BLaER1 treated with 17β-estradiol and CSF1 and Interleukin-3, amounts not matched to agents 10 nM and 100 nM (cell line): ENCODE results near the gene CD2.
A peak's percentile ranks its signal among the peaks of the same experiment; 100 is the strongest.

Experiments
- H3K27ac ChIP-seq, 11 experiments: shearing (Covaris generic); formaldehyde crosslinking; 2 replicates each; pipeline ENCODE4 v1.8.1; 2022
- H3K27me3 ChIP-seq, 11 experiments: shearing (Covaris generic); formaldehyde crosslinking; 2 replicates each; pipeline ENCODE4 v1.8.1; 2022
- H3K36me3 ChIP-seq, 11 experiments: shearing (Covaris generic); formaldehyde crosslinking; 2 replicates each; pipeline ENCODE4 v1.8.1; 2022
- H3K4me1 ChIP-seq, 10 experiments: shearing (Covaris generic); formaldehyde crosslinking; 2 replicates each; pipeline ENCODE4 v1.8.1; 2022
- H3K4me2 ChIP-seq, 11 experiments: shearing (Covaris generic); formaldehyde crosslinking; 2 replicates each; pipeline ENCODE4 v1.8.1; 2022
- H3K4me3 ChIP-seq, 10 experiments: shearing (Covaris generic); formaldehyde crosslinking; 2 replicates each; pipeline ENCODE4 v1.8.1; 2022
- H3K9ac ChIP-seq, 11 experiments: shearing (Covaris generic); formaldehyde crosslinking; 2 replicates each; pipeline ENCODE4 v1.8.1; 2022
- H3K9me3 ChIP-seq, 11 experiments: shearing (Covaris generic); formaldehyde crosslinking; replicated peaks in 1 of 11; 2 replicates each; pipeline ENCODE4 v1.8.1; 2022
- H4K20me1 ChIP-seq, 11 experiments: shearing (Covaris generic); formaldehyde crosslinking; 2 replicates each; pipeline ENCODE4 v1.8.1; 2022
- Cebpa-rat ChIP-seq, 11 experiments: shearing (Covaris generic); IDR thresholded peaks; 2 replicates each; pipeline ENCODE4 v1.8.1; 2022

CD2 gene

GRCh38 chr1:116738673-116739370 lies 15.4 kb upstream of the CD2 start:
- H3K9me3 ChIP-seq, result peaks cover 26 to 36% (median 29%) of the 10 kb centered on the region in 11 experiments
- H3K9ac ChIP-seq, result peak overlapping the region in 1 of 11 experiments; percentile 2; a peak in 1 of 22 replicates
- H3K27me3 ChIP-seq, result no peaks in the 10 kb centered on the region
- no peak overlapping the region for H3K4me3 ChIP-seq
- peak overlapping the region in 5 of 11 experiments; percentile 7 to 31 (median 19); a peak in 2 of 22 replicates for H3K27ac ChIP-seq
- no peaks in the 10 kb centered on the region for H4K20me1 ChIP-seq
- peak overlapping the region; percentile 9 to 75 (median 40); a peak in 20 of 22 replicates for H3K4me2 ChIP-seq
- TF ChIP-seq Cebpa-rat (IDR thresholded peaks at IDR 0.05), result no peak
- peaks cover 23 to 44% (median 35%) of the 10 kb centered on the region in 10 experiments for H3K4me1 ChIP-seq
- H3K36me3 ChIP-seq, result peaks cover 0 to 9% (median 0%) of the 10 kb centered on the region in 11 experiments; a peak in 2 of 22 replicates

GRCh38 chr1:116739371-116740012 lies 14.7 kb upstream of the CD2 start:
- Histone ChIP-seq H3K27ac (peak overlapping the region in 1 of 11 experiments; percentile 53; a peak in 1 of 22 replicates), H3K9ac (no peak overlapping the region; a peak in 1 of 22 replicates), H3K4me2 (peak overlapping the region in 10 of 11 experiments; percentile 9 to 75 (median 50); a peak in 13 of 22 replicates), H3K27me3 (no peaks in the 10 kb centered on the region), H3K4me1 (peaks cover 23 to 44% (median 35%) of the 10 kb centered on the region in 10 experiments), H4K20me1 (no peaks in the 10 kb centered on the region), H3K9me3 (peaks cover 32 to 43% (median 36%) of the 10 kb centered on the region in 11 experiments), H3K36me3 (peaks cover 0 to 12% (median 0%) of the 10 kb centered on the region in 11 experiments; a peak in 2 of 22 replicates), H3K4me3 (no peak overlapping the region)
- no peak for TF ChIP-seq Cebpa-rat (IDR thresholded peaks at IDR 0.05)

- H3K9ac ChIP-seq, result 0 out of 22 replicates have a peak overlapping the region, but pooled peaks of 1 of the 11 experiments have one; percentile 10
- no peak for TF ChIP-seq Cebpa-rat (IDR thresholded peaks at IDR 0.05)
- H3K27ac ChIP-seq, result peak overlapping the region in 5 of 11 experiments; percentile 13 to 61 (median 35); a peak in 9 of 22 replicates
- H4K20me1 ChIP-seq, result no peaks in the 10 kb centered on the region
- H3K4me2 ChIP-seq, result peak overlapping the region; percentile 15 to 75 (median 40); a peak in 17 of 22 replicates
- no peak overlapping the region for H3K4me3 ChIP-seq
- no peaks in the 10 kb centered on the region for H3K27me3 ChIP-seq
- peaks cover 23 to 44% (median 35%) of the 10 kb centered on the region in 10 experiments for H3K4me1 ChIP-seq
- H3K36me3 ChIP-seq, result peaks cover 0 to 12% (median 0%) of the 10 kb centered on the region in 11 experiments; a peak in 4 of 22 replicates
- H3K9me3 ChIP-seq, result peaks cover 40 to 51% (median 44%) of the 10 kb centered on the region in 11 experiments
These were observed 13.9 kb upstream of the CD2 start for GRCh38 chr1:116740296-116740695.

GRCh38 chr1:116740746-116741145 lies 13.5 kb upstream of the CD2 start:
- Histone ChIP-seq H3K9me3 (peaks cover 45 to 55% (median 48%) of the 10 kb centered on the region in 11 experiments), H3K27me3 (no peaks in the 10 kb centered on the region), H3K9ac (0 out of 22 replicates have a peak overlapping the region, but pooled peaks of 1 of the 11 experiments have one; percentile 10), H4K20me1 (no peaks in the 10 kb centered on the region), H3K4me2 (peak overlapping the region; percentile 15 to 75 (median 40); a peak in 18 of 22 replicates), H3K4me3 (no peak overlapping the region), H3K36me3 (peaks cover 0 to 12% (median 0%) of the 10 kb centered on the region in 11 experiments; a peak in 4 of 22 replicates), H3K27ac (peak overlapping the region in 5 of 11 experiments; percentile 13 to 61 (median 35); a peak in 9 of 22 replicates), H3K4me1 (peaks cover 23 to 44% (median 35%) of the 10 kb centered on the region in 10 experiments)
- no peak for TF ChIP-seq Cebpa-rat (IDR thresholded peaks at IDR 0.05)

GRCh38 chr1:116741836-116742565 lies 12.2 kb upstream of the CD2 start:
- H3K27ac ChIP-seq, result no peak overlapping the region
- H3K4me2 ChIP-seq, result peak overlapping the region in 2 of 11 experiments; percentile 60 to 75; a peak in 3 of 22 replicates
- H3K9me3 ChIP-seq, result peaks cover 56 to 68% (median 61%) of the 10 kb centered on the region in 11 experiments
- peaks cover 23 to 44% (median 35%) of the 10 kb centered on the region in 10 experiments for H3K4me1 ChIP-seq
- peaks cover 0 to 12% (median 0%) of the 10 kb centered on the region in 11 experiments; a peak in 6 of 22 replicates for H3K36me3 ChIP-seq
- no peak overlapping the region for H3K9ac ChIP-seq
- H4K20me1 ChIP-seq, result no peaks in the 10 kb centered on the region
- H3K4me3 ChIP-seq, result peak overlapping the region in 1 of 10 experiments; percentile 1; a peak in 1 of 20 replicates
- 0 out of 22 replicates have a peak, but pooled peaks cover 0 to 3% (median 0%) of the 10 kb centered on the region in 11 experiments for H3K27me3 ChIP-seq
- TF ChIP-seq Cebpa-rat (IDR thresholded peaks at IDR 0.05), result no peak

GRCh38 chr1:116743535-116743934 lies 10.7 kb upstream of the CD2 start:
- Histone ChIP-seq H3K9ac (no peak overlapping the region), H3K27ac (no peak overlapping the region), H3K4me3 (peak overlapping the region in 2 of 10 experiments; percentile 13 to 16; a peak in 3 of 20 replicates), H3K27me3 (0 out of 22 replicates have a peak, but pooled peaks cover 0 to 3% (median 0%) of the 10 kb centered on the region in 11 experiments), H3K9me3 (peaks cover 72 to 83% (median 76%) of the 10 kb centered on the region in 11 experiments), H4K20me1 (no peaks in the 10 kb centered on the region), H3K4me1 (peaks cover 13 to 32% (median 26%) of the 10 kb centered on the region in 10 experiments), H3K36me3 (peaks cover 0 to 20% (median 0%) of the 10 kb centered on the region in 11 experiments; a peak in 7 of 22 replicates), H3K4me2 (no peak overlapping the region)
- no peak for TF ChIP-seq Cebpa-rat (IDR thresholded peaks at IDR 0.05)

- peak overlapping the region in 1 of 10 experiments; percentile 3; a peak in 1 of 20 replicates for H3K4me3 ChIP-seq
- H4K20me1 ChIP-seq, result no peaks in the 10 kb centered on the region
- no peak overlapping the region for H3K9ac ChIP-seq
- peaks cover 9 to 27% (median 18%) of the 10 kb centered on the region in 10 experiments; a peak in 18 of 20 replicates for H3K4me1 ChIP-seq
- no peak overlapping the region for H3K27ac ChIP-seq
- H3K27me3 ChIP-seq, result 0 out of 22 replicates have a peak, but pooled peaks cover 0 to 3% (median 0%) of the 10 kb centered on the region in 11 experiments
- H3K9me3 ChIP-seq, result peaks cover 67 to 76% (median 71%) of the 10 kb centered on the region in 11 experiments
- peaks cover 0 to 24% (median 5%) of the 10 kb centered on the region in 11 experiments; a peak in 8 of 22 replicates for H3K36me3 ChIP-seq
- no peak for TF ChIP-seq Cebpa-rat (IDR thresholded peaks at IDR 0.05)
- H3K4me2 ChIP-seq, result no peak overlapping the region
These were observed 6.0 kb upstream of the CD2 start for GRCh38 chr1:116748272-116748671.
